ENCODE data around the gene LSAMP. TPM values are rescaled to one million over a fixed set of nuclear protein-coding genes. Genes with fewer than 3 reads are reported as not detected.

LSAMP gene
- total and polyA plus RNA-seq, 2 of the 8 experiments (the other 6 are each of a cell fraction or from before 2014, with no cell fraction given): 1.8 to 5.7 TPM

DNA sequence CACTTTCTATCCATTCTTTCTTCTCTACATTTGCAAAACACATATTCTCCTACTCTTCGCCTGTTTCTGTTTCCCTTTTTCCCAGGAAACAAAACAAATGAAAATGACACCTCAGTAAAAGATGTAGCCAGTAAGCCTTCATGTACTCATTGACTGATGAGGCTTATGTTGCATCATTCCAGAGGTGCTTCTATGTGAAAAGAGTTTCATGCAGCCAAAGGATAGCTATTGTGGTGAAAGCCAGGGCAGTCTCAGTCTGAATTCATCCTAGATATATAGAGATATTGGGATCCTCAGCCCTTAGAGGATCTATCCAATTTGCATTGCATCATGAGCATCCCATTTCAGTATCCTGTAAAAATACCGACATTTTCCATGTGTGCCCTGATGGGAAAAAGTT lies 554.7 kb downstream of the LSAMP start (continued):
- TF ChIP-seq, protein P1, sequence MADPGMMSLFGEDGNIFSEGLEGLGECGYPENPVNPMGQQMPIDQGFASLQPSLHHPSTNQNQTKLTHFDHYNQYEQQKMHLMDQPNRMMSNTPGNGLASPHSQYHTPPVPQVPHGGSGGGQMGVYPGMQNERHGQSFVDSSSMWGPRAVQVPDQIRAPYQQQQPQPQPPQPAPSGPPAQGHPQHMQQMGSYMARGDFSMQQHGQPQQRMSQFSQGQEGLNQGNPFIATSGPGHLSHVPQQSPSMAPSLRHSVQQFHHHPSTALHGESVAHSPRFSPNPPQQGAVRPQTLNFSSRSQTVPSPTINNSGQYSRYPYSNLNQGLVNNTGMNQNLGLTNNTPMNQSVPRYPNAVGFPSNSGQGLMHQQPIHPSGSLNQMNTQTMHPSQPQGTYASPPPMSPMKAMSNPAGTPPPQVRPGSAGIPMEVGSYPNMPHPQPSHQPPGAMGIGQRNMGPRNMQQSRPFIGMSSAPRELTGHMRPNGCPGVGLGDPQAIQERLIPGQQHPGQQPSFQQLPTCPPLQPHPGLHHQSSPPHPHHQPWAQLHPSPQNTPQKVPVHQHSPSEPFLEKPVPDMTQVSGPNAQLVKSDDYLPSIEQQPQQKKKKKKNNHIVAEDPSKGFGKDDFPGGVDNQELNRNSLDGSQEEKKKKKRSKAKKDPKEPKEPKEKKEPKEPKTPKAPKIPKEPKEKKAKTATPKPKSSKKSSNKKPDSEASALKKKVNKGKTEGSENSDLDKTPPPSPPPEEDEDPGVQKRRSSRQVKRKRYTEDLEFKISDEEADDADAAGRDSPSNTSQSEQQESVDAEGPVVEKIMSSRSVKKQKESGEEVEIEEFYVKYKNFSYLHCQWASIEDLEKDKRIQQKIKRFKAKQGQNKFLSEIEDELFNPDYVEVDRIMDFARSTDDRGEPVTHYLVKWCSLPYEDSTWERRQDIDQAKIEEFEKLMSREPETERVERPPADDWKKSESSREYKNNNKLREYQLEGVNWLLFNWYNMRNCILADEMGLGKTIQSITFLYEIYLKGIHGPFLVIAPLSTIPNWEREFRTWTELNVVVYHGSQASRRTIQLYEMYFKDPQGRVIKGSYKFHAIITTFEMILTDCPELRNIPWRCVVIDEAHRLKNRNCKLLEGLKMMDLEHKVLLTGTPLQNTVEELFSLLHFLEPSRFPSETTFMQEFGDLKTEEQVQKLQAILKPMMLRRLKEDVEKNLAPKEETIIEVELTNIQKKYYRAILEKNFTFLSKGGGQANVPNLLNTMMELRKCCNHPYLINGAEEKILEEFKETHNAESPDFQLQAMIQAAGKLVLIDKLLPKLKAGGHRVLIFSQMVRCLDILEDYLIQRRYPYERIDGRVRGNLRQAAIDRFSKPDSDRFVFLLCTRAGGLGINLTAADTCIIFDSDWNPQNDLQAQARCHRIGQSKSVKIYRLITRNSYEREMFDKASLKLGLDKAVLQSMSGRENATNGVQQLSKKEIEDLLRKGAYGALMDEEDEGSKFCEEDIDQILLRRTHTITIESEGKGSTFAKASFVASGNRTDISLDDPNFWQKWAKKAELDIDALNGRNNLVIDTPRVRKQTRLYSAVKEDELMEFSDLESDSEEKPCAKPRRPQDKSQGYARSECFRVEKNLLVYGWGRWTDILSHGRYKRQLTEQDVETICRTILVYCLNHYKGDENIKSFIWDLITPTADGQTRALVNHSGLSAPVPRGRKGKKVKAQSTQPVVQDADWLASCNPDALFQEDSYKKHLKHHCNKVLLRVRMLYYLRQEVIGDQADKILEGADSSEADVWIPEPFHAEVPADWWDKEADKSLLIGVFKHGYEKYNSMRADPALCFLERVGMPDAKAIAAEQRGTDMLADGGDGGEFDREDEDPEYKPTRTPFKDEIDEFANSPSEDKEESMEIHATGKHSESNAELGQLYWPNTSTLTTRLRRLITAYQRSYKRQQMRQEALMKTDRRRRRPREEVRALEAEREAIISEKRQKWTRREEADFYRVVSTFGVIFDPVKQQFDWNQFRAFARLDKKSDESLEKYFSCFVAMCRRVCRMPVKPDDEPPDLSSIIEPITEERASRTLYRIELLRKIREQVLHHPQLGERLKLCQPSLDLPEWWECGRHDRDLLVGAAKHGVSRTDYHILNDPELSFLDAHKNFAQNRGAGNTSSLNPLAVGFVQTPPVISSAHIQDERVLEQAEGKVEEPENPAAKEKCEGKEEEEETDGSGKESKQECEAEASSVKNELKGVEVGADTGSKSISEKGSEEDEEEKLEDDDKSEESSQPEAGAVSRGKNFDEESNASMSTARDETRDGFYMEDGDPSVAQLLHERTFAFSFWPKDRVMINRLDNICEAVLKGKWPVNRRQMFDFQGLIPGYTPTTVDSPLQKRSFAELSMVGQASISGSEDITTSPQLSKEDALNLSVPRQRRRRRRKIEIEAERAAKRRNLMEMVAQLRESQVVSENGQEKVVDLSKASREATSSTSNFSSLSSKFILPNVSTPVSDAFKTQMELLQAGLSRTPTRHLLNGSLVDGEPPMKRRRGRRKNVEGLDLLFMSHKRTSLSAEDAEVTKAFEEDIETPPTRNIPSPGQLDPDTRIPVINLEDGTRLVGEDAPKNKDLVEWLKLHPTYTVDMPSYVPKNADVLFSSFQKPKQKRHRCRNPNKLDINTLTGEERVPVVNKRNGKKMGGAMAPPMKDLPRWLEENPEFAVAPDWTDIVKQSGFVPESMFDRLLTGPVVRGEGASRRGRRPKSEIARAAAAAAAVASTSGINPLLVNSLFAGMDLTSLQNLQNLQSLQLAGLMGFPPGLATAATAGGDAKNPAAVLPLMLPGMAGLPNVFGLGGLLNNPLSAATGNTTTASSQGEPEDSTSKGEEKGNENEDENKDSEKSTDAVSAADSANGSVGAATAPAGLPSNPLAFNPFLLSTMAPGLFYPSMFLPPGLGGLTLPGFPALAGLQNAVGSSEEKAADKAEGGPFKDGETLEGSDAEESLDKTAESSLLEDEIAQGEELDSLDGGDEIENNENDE (IDR thresholded peaks at IDR 0.05; ENCODE audit: insufficient replicate concordance, low read length): no peak
- TF ChIP-seq SRF (IDR thresholded peaks at IDR 0.05; ENCODE audit: low read depth, low read length): no peak
- TF ChIP-seq EP300 (IDR thresholded peaks at IDR 0.05; ENCODE audit: borderline replicate concordance in 1 of 2, low read depth in 2 of 2, low read length in 2 of 2): no peak
- no peak for TF ChIP-seq GABPA (IDR thresholded peaks at IDR 0.05; ENCODE audit: borderline replicate concordance, insufficient read depth, low read length)

Data from H1 (cell line).